Measurements from ENCODE around the gene YEATS2. TPM values are rescaled to one million over a fixed set of nuclear protein-coding genes. Genes with fewer than 3 reads are reported as not detected.

Gene YEATS2
- total RNA-seq, 1 experiment from 2014 or later: 33.8 TPM

GRCh38 chr3:183857863-183858262 lies 160.3 kb downstream of the YEATS2 start:
- no peak for TF ChIP-seq REST (IDR thresholded peaks at IDR 0.05; ENCODE audit: insufficient read depth in 1 of 2, low read depth in 2 of 2, low read length in 1 of 2)
- TF ChIP-seq, protein P1, sequence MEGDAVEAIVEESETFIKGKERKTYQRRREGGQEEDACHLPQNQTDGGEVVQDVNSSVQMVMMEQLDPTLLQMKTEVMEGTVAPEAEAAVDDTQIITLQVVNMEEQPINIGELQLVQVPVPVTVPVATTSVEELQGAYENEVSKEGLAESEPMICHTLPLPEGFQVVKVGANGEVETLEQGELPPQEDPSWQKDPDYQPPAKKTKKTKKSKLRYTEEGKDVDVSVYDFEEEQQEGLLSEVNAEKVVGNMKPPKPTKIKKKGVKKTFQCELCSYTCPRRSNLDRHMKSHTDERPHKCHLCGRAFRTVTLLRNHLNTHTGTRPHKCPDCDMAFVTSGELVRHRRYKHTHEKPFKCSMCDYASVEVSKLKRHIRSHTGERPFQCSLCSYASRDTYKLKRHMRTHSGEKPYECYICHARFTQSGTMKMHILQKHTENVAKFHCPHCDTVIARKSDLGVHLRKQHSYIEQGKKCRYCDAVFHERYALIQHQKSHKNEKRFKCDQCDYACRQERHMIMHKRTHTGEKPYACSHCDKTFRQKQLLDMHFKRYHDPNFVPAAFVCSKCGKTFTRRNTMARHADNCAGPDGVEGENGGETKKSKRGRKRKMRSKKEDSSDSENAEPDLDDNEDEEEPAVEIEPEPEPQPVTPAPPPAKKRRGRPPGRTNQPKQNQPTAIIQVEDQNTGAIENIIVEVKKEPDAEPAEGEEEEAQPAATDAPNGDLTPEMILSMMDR (IDR thresholded peaks at IDR 0.05): no peak
- no peak for TF ChIP-seq TCF7L2 (IDR thresholded peaks at IDR 0.05; ENCODE audit: low read depth, low read length)
- TF ChIP-seq SIN3A (IDR thresholded peaks at IDR 0.05; ENCODE audit: borderline replicate concordance, insufficient read depth, low read depth, low read length): no peak
- no peak for TF ChIP-seq POLR2AphosphoS5 (IDR thresholded peaks at IDR 0.05; ENCODE audit: low read depth, low read length)
- Histone ChIP-seq H3K36me3 (ENCODE audit: control insufficient read depth, insufficient read depth, low read length) (peaks cover 25% of the 10 kb centered on the region; the same call in 1 of the 2 replicates), H3K4me3 (ENCODE audit: low read depth in 2 of 2, low read length in 2 of 2) (no peak overlapping the region), H3K27ac (ENCODE audit: low read length) (no peak overlapping the region), H3K4me1 (ENCODE audit: control insufficient read depth, insufficient read depth, low read length) (no peaks in the 10 kb centered on the region), H3K9me3 (ENCODE audit: control insufficient read depth, insufficient read depth, low read depth, low read length) (no peaks in the 10 kb centered on the region), H3K27me3 (ENCODE audit: control insufficient read depth, insufficient read depth, low read length) (no peaks in the 10 kb centered on the region)
- BruUV-seq (replicated peaks): no TSS peak
- in situ Hi-C loops (cut with HindIII; ENCODE audit: low pct_unique_long_range_greater_than_20kb, low sequenced_read_pairs): no loop called here
- intact Hi-C loops (cut with micrococcal nuclease; ENCODE audit: unreplicated experiment): no loop called here
- DNase-seq (ENCODE audit: low read depth, low spot score): no peak
- ChIA-PET CTCF (interaction anchor here (0.6 kb wide), 1 partner anchor 403 kb away, joined by 4 read pairs; no protein-coding TSS in a partner anchor), POLR2A (no interaction called here)
- no peak for ATAC-seq

Other genes starting within 250 kb of the YEATS2 start
- gene KLHL6, start 142.1 kb upstream of the YEATS2 start, total RNA-seq (2021; ENCODE audit: unreplicated experiment): 0.03 TPM
- 42.0 TPM for gene KLHL24, start 62.2 kb upstream of the YEATS2 start, total RNA-seq (2021; ENCODE audit: unreplicated experiment)
- gene MAP6D1, start 127.8 kb downstream of the YEATS2 start, total RNA-seq (2021; ENCODE audit: unreplicated experiment): 7.9 TPM
- 82.3 TPM for gene PARL, start 187.1 kb downstream of the YEATS2 start, total RNA-seq (2021; ENCODE audit: unreplicated experiment)

All from Panc1 (cell line).